Upper lobe of left lung (tissue), 6 donors: ENCODE data around the gene PPP6R3. TPM values are rescaled to one million over a fixed set of nuclear protein-coding genes. Genes with fewer than 3 reads are reported as not detected.

Experiments
- ATAC-seq, 2 donors: fragments of 200-7000 bp; cut with Tn5 transposase; one replicate each; pipeline ENCODE4 v1.9.1; 2022; ENCODE audit warnings: mild to moderate bottlenecking in 2 of 2, moderate library complexity in 2 of 2; ENCODE audit not compliant: low FRiP score in 2 of 2
- DNase-seq, 2 donors: peaks; one replicate each; pipeline ENCODE4 v3.0.0-alpha.2; 2019 to 2020
- H3K27ac ChIP-seq, 4 donors: fragments of 200-600 bp; sonication (generic); one replicate each; pipeline ENCODE4 v1.5.1; 2016 to 2019
- H3K27me3 ChIP-seq, 4 donors: fragments of 200-600 bp; sonication (generic); one replicate each; pipeline ENCODE4 v1.5.1; 2017 to 2019
- H3K36me3 ChIP-seq, 4 donors: fragments of 200-600 bp; sonication (generic); one replicate each; pipeline ENCODE4 v1.5.1; 2016 to 2019
- H3K4me1 ChIP-seq, 4 donors: fragments of 200-600 bp; sonication (generic); one replicate each; pipeline ENCODE4 v1.5.1; 2018 to 2019
- H3K4me3 ChIP-seq, 4 donors: fragments of 200-600 bp; sonication (generic); one replicate each; pipeline ENCODE4 v1.5.1; 2017 to 2019; ENCODE audit warnings: mild to moderate bottlenecking in 2 of 4, moderate library complexity in 1 of 4
- H3K9me3 ChIP-seq, 4 donors: fragments of 200-600 bp; sonication (generic); one replicate each; pipeline ENCODE4 v1.5.1; 2018 to 2019
- CTCF ChIP-seq, 6 experiments: fragments of 450-650 bp in 4 of 6; fragments of 200-600 bp in 2 of 6; sonication (generic) in 2 of 6; IDR thresholded peaks; one replicate each; pipeline ENCODE4 v1.5.1; 2016 to 2019; ENCODE audit warnings: antibody characterized with exemption in 6 of 6
- EP300 ChIP-seq, 4 donors: sonication (generic); formaldehyde crosslinking; IDR thresholded peaks; one replicate each; pipeline ENCODE4 v1.5.1; 2017; ENCODE audit warnings: antibody characterized with exemption in 4 of 4, control low read depth in 2 of 4
- POLR2A ChIP-seq, 4 donors: fragments of 450-650 bp; IDR thresholded peaks; one replicate each; pipeline ENCODE4 v1.5.1; 2016 to 2017; ENCODE audit warnings: antibody characterized with exemption in 4 of 4, mild to moderate bottlenecking in 2 of 4
- POLR2AphosphoS5 ChIP-seq, 2 donors: sonication (generic); formaldehyde crosslinking; IDR thresholded peaks; one replicate each; pipeline ENCODE4 v1.5.1; 2017; ENCODE audit warnings: antibody characterized with exemption in 2 of 2
- WGBS, 2 donors: methylation state at CpG; one replicate each; pipeline ENCODE4 v1.1.5; 2017 to 2018; 5-methylcytosine and 5-hydroxymethylcytosine counted together
- total RNA-seq, 6 donors: library from RNA; depleted of rRNA in 4 of 6; stranded (reverse); fragments of >200 nt in 4 of 6; gene quantifications; one replicate each; pipeline versions ENCODE4 v1.1.0 to v1.2.1, GENCODE V29; 2016 to 2021
- donor health status: DM: no; HTN: no; CAD: no; lungs with moderate emphysema.
- donor health status: DM: no; HTN: yes; CAD: no; lungs with severe emphysema.

Gene PPP6R3
- total RNA-seq, 6 donors from 2014 or later: 75.7 to 195 (median 114) TPM

- H3K27ac ChIP-seq: no peak overlapping the region
- TF ChIP-seq POLR2AphosphoS5 (IDR thresholded peaks at IDR 0.05) (no peak), EP300 (IDR thresholded peaks at IDR 0.05) (no peak), POLR2A (IDR thresholded peaks at IDR 0.05) (no peak), CTCF (IDR thresholded peaks at IDR 0.05) (no peak)
- no peaks in the 10 kb centered on the region for H3K27me3 ChIP-seq
- H3K4me3 ChIP-seq: no peak overlapping the region
- ATAC-seq (no peak), DNase-seq (no peak)
- H3K9me3 ChIP-seq: no peaks in the 10 kb centered on the region
- 94% methylated on average over 7 of the region's 7 CpGs for WGBS, 2 donors
- H3K4me1 ChIP-seq: no peaks in the 10 kb centered on the region
- H3K36me3 ChIP-seq: peaks cover 24 to 90% (median 54%) of the 10 kb centered on the region in 4 donors
Measured at GRCh38 chr11:68589547-68590216, 129.1 kb downstream of the PPP6R3 start.

- DNase-seq: no peak
- Histone ChIP-seq H3K27me3 (no peaks in the 10 kb centered on the region), H3K4me1 (no peaks in the 10 kb centered on the region), H3K36me3 (peaks cover 31 to 89% (median 61%) of the 10 kb centered on the region in 4 donors), H3K9me3 (no peaks in the 10 kb centered on the region), H3K4me3 (no peak overlapping the region), H3K27ac (no peak overlapping the region)
- ATAC-seq: no peak
- TF ChIP-seq EP300 (IDR thresholded peaks at IDR 0.05) (no peak), POLR2AphosphoS5 (IDR thresholded peaks at IDR 0.05) (no peak), POLR2A (IDR thresholded peaks at IDR 0.05) (no peak)
- 86 to 89% methylated on average over 5 of the region's 5 CpGs for WGBS, 2 donors
Measured at GRCh38 chr11:68591719-68592118, 131.2 kb downstream of the PPP6R3 start.

GRCh38 chr11:68593441-68593840, 132.9 kb downstream of the PPP6R3 start:
- Histone ChIP-seq H3K36me3 (peaks cover 41 to 91% (median 66%) of the 10 kb centered on the region in 4 donors), H3K27ac (no peak overlapping the region), H3K4me1 (peaks cover 0 to 2% (median 0%) of the 10 kb centered on the region in 4 donors), H3K9me3 (no peaks in the 10 kb centered on the region), H3K4me3 (no peak overlapping the region), H3K27me3 (no peaks in the 10 kb centered on the region)
- no peak for TF ChIP-seq EP300 (IDR thresholded peaks at IDR 0.05)
- 72% methylated on average over 2 of the region's 2 CpGs for WGBS, 2 donors
- ATAC-seq (no peak), DNase-seq (no peak)

- no peak overlapping the region for H3K27ac ChIP-seq
Measured at GRCh38 chr11:68594123-68594522, 133.6 kb downstream of the PPP6R3 start.

GRCh38 chr11:68596231-68596630, 135.7 kb downstream of the PPP6R3 start:
- TF ChIP-seq EP300 (IDR thresholded peaks at IDR 0.05) (no peak), POLR2A (IDR thresholded peaks at IDR 0.05) (no peak), POLR2AphosphoS5 (IDR thresholded peaks at IDR 0.05) (no peak), CTCF (IDR thresholded peaks at IDR 0.05) (no peak)
- Histone ChIP-seq H3K36me3 (peaks cover 52 to 94% (median 73%) of the 10 kb centered on the region in 4 donors), H3K27ac (peak overlapping the region in 2 of 4 donors; percentile 27 to 38), H3K9me3 (no peaks in the 10 kb centered on the region), H3K27me3 (no peaks in the 10 kb centered on the region), H3K4me1 (peaks cover 0 to 2% (median 0%) of the 10 kb centered on the region in 4 donors), H3K4me3 (no peak overlapping the region)
- no peak for DNase-seq
- ATAC-seq: no peak
- WGBS, 2 donors: 67 to 79% methylated on average over 4 of the region's 4 CpGs

More at GRCh38 chr11:68594123-68594522, 133.6 kb downstream of the PPP6R3 start:
- no peaks in the 10 kb centered on the region for H3K9me3 ChIP-seq
- no peak for ATAC-seq
- TF ChIP-seq POLR2AphosphoS5 (IDR thresholded peaks at IDR 0.05): no peak
- H3K4me1 ChIP-seq: peaks cover 0 to 2% (median 0%) of the 10 kb centered on the region in 4 donors
- peaks cover 47 to 91% (median 67%) of the 10 kb centered on the region in 4 donors for H3K36me3 ChIP-seq
- 91 to 92% methylated on average over 4 of the region's 4 CpGs for WGBS, 2 donors
- DNase-seq: no peak
- H3K4me3 ChIP-seq: no peak overlapping the region
- H3K27me3 ChIP-seq: no peaks in the 10 kb centered on the region

- ATAC-seq (no peak), DNase-seq (no peak)
- Histone ChIP-seq H3K27me3 (no peaks in the 10 kb centered on the region), H3K9me3 (no peaks in the 10 kb centered on the region), H3K27ac (no peak overlapping the region), H3K4me1 (peaks cover 0 to 2% (median 0%) of the 10 kb centered on the region in 4 donors), H3K36me3 (peaks cover 51 to 96% (median 76%) of the 10 kb centered on the region in 4 donors), H3K4me3 (no peak overlapping the region)
- no peak for TF ChIP-seq EP300 (IDR thresholded peaks at IDR 0.05)
- no peak for TF ChIP-seq POLR2AphosphoS5 (IDR thresholded peaks at IDR 0.05)
- no peak for TF ChIP-seq CTCF (IDR thresholded peaks at IDR 0.05)
- no peak for TF ChIP-seq POLR2A (IDR thresholded peaks at IDR 0.05)
- WGBS, 2 donors: 91 to 94% methylated on average over 7 of the region's 7 CpGs
Measured at GRCh38 chr11:68598816-68599653, 138.5 kb downstream of the PPP6R3 start.
